K562 (cell line): ENCODE results near the gene ZDHHC11B. TPM values are rescaled to one million over a fixed set of nuclear protein-coding genes. Genes with fewer than 3 reads are reported as not detected.

ENCODE experiments used
- ATAC-seq: fragments of 200-7000 bp; cut with Tn5 transposase; 3 replicates; pipeline ENCODE4 v1.9.1; 2020; ENCODE audit warnings: moderate library complexity
- BruUV-seq: library from RNA; stranded (reverse); fragments of 400-500 nt; replicated peaks from 2 replicates; lab custom pipeline; 2021; lab: Mats Ljungman, UMichigan
- CTCF ChIA-PET: fragments of 300-600 bp; formaldehyde crosslinking; extraction: SDS; loops from one replicate; lab custom pipeline; 2021; ENCODE audit warnings: low intra/inter-chr PET ratio; lab: Yijun Ruan, JAX
- POLR2A ChIA-PET: fragments of 300-600, 350-650 bp; sonication (Branson Sonifier 250); formaldehyde crosslinking; extraction: SDS; loops from one replicate; lab custom pipeline; 2021; ENCODE audit warnings: antibody characterized with exemption, inconsistent platforms; lab: Yijun Ruan, JAX
- DNase-seq, 4 experiments: peaks; one replicate each; pipeline versions ENCODE4 v3.0.0 to v3.0.0-alpha.2; 2011 to 2018; ENCODE audit warnings: low spot score in 3 of 4, mixed read lengths in 3 of 4; ENCODE audit errors: extremely low read depth in 1 of 4
- FAIRE-seq: peaks from 2 replicates; lab custom pipeline; 2011; peaks lifted over from hg19 to GRCh38; lab: Jason Lieb, UNC
- H2AFZ ChIP-seq: 2 replicates; pipeline ENCODE4 v1.6.0; 2011; ENCODE audit warnings: low read depth, low read length, control low read depth, inconsistent platforms
- H3K27ac ChIP-seq: fragments of 200-600 bp; 3 replicates; pipeline ENCODE4 v1.8.0; 2011; ENCODE audit warnings: low read depth, mild to moderate bottlenecking, control low read depth, inconsistent platforms, low read length, moderate library complexity, mixed read lengths; ENCODE audit errors: extremely low read depth
- H3K27me3 ChIP-seq, 2 experiments: fragments of 300-600 bp in 1 of 2; 2 replicates in 1 of 2; 3 replicates in 1 of 2; pipeline versions ENCODE4 v1.6.0 to v1.8.0; 2011; ENCODE audit warnings: inconsistent platforms in 2 of 2, low read length in 2 of 2, mild to moderate bottlenecking in 1 of 2, mixed read lengths in 1 of 2, moderate library complexity in 1 of 2; ENCODE audit not compliant: control insufficient read depth in 2 of 2, insufficient read depth in 2 of 2
- H3K36me3 ChIP-seq: fragments of 300-600 bp; 3 replicates; pipeline ENCODE4 v1.8.0; 2011; ENCODE audit warnings: mild to moderate bottlenecking, low read length, inconsistent platforms; ENCODE audit not compliant: control insufficient read depth, insufficient read depth
- H3K4me1 ChIP-seq, 2 experiments: fragments of 200-600 bp in 1 of 2; replicated peaks in 1 of 2; 2 replicates in 1 of 2; 3 replicates in 1 of 2; pipeline versions ENCODE4 v1.5.1 to v1.8.0; 2011; ENCODE audit warnings: inconsistent platforms in 2 of 2, low read length in 2 of 2, mild to moderate bottlenecking in 1 of 2, mixed read lengths in 1 of 2, moderate library complexity in 1 of 2; ENCODE audit not compliant: control insufficient read depth in 2 of 2, insufficient read depth in 2 of 2
- H3K4me2 ChIP-seq: 2 replicates; pipeline ENCODE4 v1.6.1; 2011; ENCODE audit warnings: low read length, control low read depth, inconsistent platforms, mixed read lengths; ENCODE audit not compliant: insufficient read depth
- H3K4me3 ChIP-seq: fragments of 200-600 bp; sonication (generic), shearing (Covaris generic); 2 replicates; pipeline ENCODE4 v1.5.1; 2016; ENCODE audit warnings: control low read depth, inconsistent platforms
- H3K79me2 ChIP-seq: fragments of 200-600 bp; 3 replicates; pipeline ENCODE4 v1.8.0; 2011; ENCODE audit warnings: low read length, inconsistent platforms; ENCODE audit not compliant: control insufficient read depth, insufficient read depth
- H3K9ac ChIP-seq, 2 experiments: 2 replicates each; pipeline versions ENCODE4 v1.6.0 to v1.6.1; 2011; ENCODE audit warnings: low read depth in 2 of 2, low read length in 2 of 2, control low read depth in 1 of 2, inconsistent platforms in 1 of 2, mild to moderate bottlenecking in 1 of 2, mixed read lengths in 1 of 2; ENCODE audit not compliant: insufficient read depth in 1 of 2
- H3K9me1 ChIP-seq: one replicate; pipeline ENCODE4 v1.6.0; 2011; ENCODE audit warnings: inconsistent platforms, mild to moderate bottlenecking, low read length, moderate library complexity; ENCODE audit not compliant: control insufficient read depth, insufficient read depth
- H3K9me3 ChIP-seq: replicated peaks from 2 replicates; pipeline ENCODE4 v1.5.1; 2011; ENCODE audit warnings: low read depth, low read length, inconsistent platforms; ENCODE audit not compliant: control insufficient read depth, insufficient read depth
- H4K20me1 ChIP-seq: replicated peaks from 2 replicates; pipeline ENCODE4 v1.6.1; 2011; ENCODE audit warnings: low read length, inconsistent platforms, mixed read lengths; ENCODE audit not compliant: control insufficient read depth, insufficient read depth
- CCAR2 ChIP-seq: fragments of 200-400 bp; formaldehyde crosslinking; IDR thresholded peaks from 2 replicates; pipeline ENCODE4 v1.6.1; 2017; ENCODE audit warnings: mild to moderate bottlenecking, low read depth, low read length
- FIP1L1 ChIP-seq: fragments of 200-400 bp; formaldehyde crosslinking; IDR thresholded peaks from 2 replicates; pipeline ENCODE4 v1.6.1; 2018; ENCODE audit warnings: mild to moderate bottlenecking, low read depth, low read length; ENCODE audit not compliant: poor library complexity, severe bottlenecking
- NFE2L1 ChIP-seq: fragments of 450-650 bp; IDR thresholded peaks from 2 replicates; pipeline ENCODE4 v1.6.1; 2016; ENCODE audit warnings: missing genetic modification characterization, low read depth, mild to moderate bottlenecking, missing compliant biosample characterization, moderate library complexity, borderline replicate concordance
- POLR2A ChIP-seq: fragments of 450-650 bp; conservative IDR thresholded peaks from 2 replicates; pipeline ENCODE4 v1.6.1; 2016
- POLR2G ChIP-seq: fragments of 200-400 bp; formaldehyde crosslinking; IDR thresholded peaks from 2 replicates; pipeline ENCODE4 v1.6.1; 2017; ENCODE audit warnings: low read depth, mild to moderate bottlenecking, antibody characterized with exemption, low read length, moderate library complexity
- PTBP1 ChIP-seq: fragments of 200-400 bp; formaldehyde crosslinking; IDR thresholded peaks from 2 replicates; pipeline ENCODE4 v1.6.1; 2017; ENCODE audit warnings: low read depth, low read length
- SUPT5H ChIP-seq: fragments of 450-650 bp; IDR thresholded peaks from 2 replicates; pipeline ENCODE4 v1.6.1; 2016
- ZNF12 ChIP-seq: sonication (generic); formaldehyde crosslinking; IDR thresholded peaks from 2 replicates; pipeline ENCODE4 v1.4.0; 2020; ENCODE audit warnings: mild to moderate bottlenecking, missing genetic modification reagents
- WGBS: fragments of 100-300 bp; shearing (Covaris generic); methylation state at CpG from one replicate; pipeline ENCODE4 v1.1.6; 2016; ENCODE audit warnings: low coverage, mixed read lengths; ENCODE audit not compliant: insufficient coverage; ENCODE audit errors: missing lambda C conversion rate; 5-methylcytosine and 5-hydroxymethylcytosine counted together
- in situ Hi-C: fragments of 300-500 bp; cut with MboI; formaldehyde crosslinking; loops from 4 replicates; pipeline ENCODE4 v1.15.0; 2018; ENCODE audit warnings: inconsistent platforms, mixed read lengths
- intact Hi-C: fragments of 100-400 bp; cut with micrococcal nuclease; formaldehyde crosslinking; loops from 2 replicates; pipeline ENCODE4 v1.14.2; 2022
- polyA plus RNA-seq, 8 experiments: library from polyadenylated mRNA; depleted of rRNA in 4 of 8; stranded (reverse) in 5 of 8; unstranded in 3 of 8; fragments of >200 nt; fragmentation: Nextera tagmentation in 2 of 8; fragmentation: Illumina TruSeq in 1 of 8; extraction: Ambion mirVana in 2 of 8; extraction: Trizol in 1 of 8; gene quantifications; 2 replicates each; pipeline versions ENCODE4 v1.2.1 to v1.2.3, GENCODE V29; 2011 to 2014; ENCODE audit warnings: inconsistent platforms in 1 of 8, missing spikeins in 1 of 8
- total RNA-seq, 7 experiments: library from RNA; depleted of rRNA in 6 of 7; stranded (reverse); fragments of >200 nt in 6 of 7; fragmentation: Illumina TruSeq in 2 of 7; extraction: Trizol in 2 of 7; gene quantifications; 2 replicates each; pipeline versions ENCODE4 v1.2.1 to v1.2.3, GENCODE V29; 2011 to 2021; ENCODE audit warnings: low replicate concordance in 1 of 7

Gene ZDHHC11B
- total and polyA plus RNA-seq, 9 of the 15 experiments (the other 6 are each of a cell fraction or from before 2014, with no cell fraction given), result 0.03 to 0.23 (median 0.15) TPM; not detected in 3

DNA sequence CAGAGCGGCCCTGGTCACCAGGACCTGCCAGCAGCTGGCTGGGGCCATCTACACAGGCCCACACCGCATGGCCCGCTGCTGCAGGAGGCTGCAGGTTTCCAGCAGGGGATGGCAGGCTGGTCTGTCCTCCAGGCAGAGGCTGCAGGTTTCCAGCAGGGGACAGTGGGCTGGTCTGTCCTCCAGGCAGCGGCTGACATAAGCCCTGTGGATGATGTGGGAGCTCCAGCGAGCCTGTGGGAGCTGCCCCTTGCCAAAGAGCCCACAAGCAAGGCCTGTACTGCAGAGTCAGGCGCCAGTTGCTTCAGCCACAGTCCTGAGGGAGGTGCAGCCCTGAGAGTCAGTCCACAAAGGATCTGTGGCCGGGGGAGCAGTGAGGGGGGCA is 109.9 kb downstream of the ZDHHC11B start:
- Histone ChIP-seq H3K4me3 (no peak overlapping the region), H3K27me3 (no peaks in the 10 kb centered on the region)
- TF ChIP-seq CCAR2 (no peak), NFE2L1 (tag) (no peak), POLR2G (peak; percentile 60), SUPT5H (0 out of 2 replicates have a peak, but pooled peaks have one; percentile 24), FIP1L1 (peak; percentile 13), PTBP1 (0 out of 2 replicates have a peak, but pooled peaks have one; percentile 12), ZNF12 (CRISPR knock-in tag) (no peak), POLR2A (peak; percentile 16; the same call in 1 of the 2 replicates)
- TF ChIP-seq, all 486 proteins: peak for 5
- H3K4me1 ChIP-seq, result peaks cover 4 to 67% of the 10 kb centered on the region in 2 experiments; a peak in 4 of 5 replicates
- FAIRE-seq (no peak), ATAC-seq (no peak), DNase-seq (no peak)
- no peaks in the 10 kb centered on the region for H3K79me2 ChIP-seq
- no peaks in the 10 kb centered on the region for H3K36me3 ChIP-seq
- BruUV-seq, result no TSS peak
- WGBS, result 17% methylated on average over 7 of the region's 7 CpGs
- CTCF ChIA-PET, result no interaction called here
- no peaks in the 10 kb centered on the region for H3K9me3 ChIP-seq
- H3K27ac ChIP-seq, result no peak overlapping the region
- H3K4me2 ChIP-seq, result no peak overlapping the region
- in situ Hi-C loops (loop anchor here (5.0 kb wide), 2 partner anchors 98 to 233 kb away; no protein-coding TSS in a partner anchor), intact Hi-C loops (loop anchor here (10.0 kb wide), 1 partner anchor 180 kb away; the partner anchor contains the start of gene ZDHHC11)
- H3K9ac ChIP-seq, result peak overlapping the region in 1 of 2 experiments; percentile 9; a peak in 1 of 4 replicates
- peaks cover 35% of the 10 kb centered on the region for H4K20me1 ChIP-seq
- no peaks in the 10 kb centered on the region for H3K9me1 ChIP-seq
- H2AFZ ChIP-seq, result no peak overlapping the region
- POLR2A ChIA-PET, result no interaction called here
